Mononuclear cell (primary cell): ENCODE results near the gene MYF6. TPM values are rescaled to one million over a fixed set of nuclear protein-coding genes. Genes with fewer than 3 reads are reported as not detected.

Experiments used
- H3K27me3 ChIP-seq: 2 replicates; pipeline ENCODE4 v1.6.0; 2011; ENCODE audit warnings: low read length, control low read depth; ENCODE audit not compliant: insufficient read depth
- H3K4me1 ChIP-seq: 2 replicates; pipeline ENCODE4 v1.5.1; 2011; ENCODE audit warnings: mild to moderate bottlenecking, low read length, control low read depth; ENCODE audit not compliant: insufficient read depth
- H3K4me3 ChIP-seq: 2 replicates; pipeline ENCODE4 v1.5.1; 2011; ENCODE audit warnings: mild to moderate bottlenecking, low read length, moderate library complexity
- H3K9me3 ChIP-seq: 2 replicates; pipeline ENCODE4 v1.5.1; 2011; ENCODE audit warnings: low read depth, mild to moderate bottlenecking, control low read depth, low read length
- total RNA-seq: library from RNA; depleted of rRNA; stranded (reverse); fragments of >200 nt; gene quantifications from one replicate; pipeline ENCODE4 v1.2.3, GENCODE V29; 2012

Gene MYF6
- total RNA-seq, 1 donor = not detected

DNA sequence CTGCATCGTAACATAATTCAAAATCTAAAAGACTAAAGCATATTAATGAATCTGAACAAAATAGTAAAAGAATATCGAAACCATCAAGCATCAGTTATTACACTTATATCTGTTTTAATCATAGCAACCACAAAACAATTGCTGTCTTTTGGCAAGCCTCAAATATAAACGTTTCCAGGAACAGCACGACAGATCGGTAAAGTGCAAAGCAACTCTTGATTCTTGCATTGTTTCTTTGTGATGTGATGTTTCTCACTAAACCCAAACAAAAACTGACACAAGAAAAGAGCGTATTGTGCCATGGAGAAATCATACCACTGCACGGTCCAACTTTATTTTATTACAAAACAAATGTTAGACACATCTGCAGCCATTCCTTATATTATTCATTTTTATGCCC, 9.2 kb upstream of the MYF6 start:
- no peaks in the 10 kb centered on the region for H3K4me1 ChIP-seq
- H3K27me3 ChIP-seq = no peaks in the 10 kb centered on the region
- no peaks in the 10 kb centered on the region for H3K9me3 ChIP-seq
- no peak overlapping the region for H3K4me3 ChIP-seq

GRCh38 chr12:80698847-80699542, 8.4 kb upstream of the MYF6 start:
- no peaks in the 10 kb centered on the region for H3K27me3 ChIP-seq
- no peaks in the 10 kb centered on the region for H3K9me3 ChIP-seq
- H3K4me1 ChIP-seq = no peaks in the 10 kb centered on the region
- no peak overlapping the region for H3K4me3 ChIP-seq

DNA sequence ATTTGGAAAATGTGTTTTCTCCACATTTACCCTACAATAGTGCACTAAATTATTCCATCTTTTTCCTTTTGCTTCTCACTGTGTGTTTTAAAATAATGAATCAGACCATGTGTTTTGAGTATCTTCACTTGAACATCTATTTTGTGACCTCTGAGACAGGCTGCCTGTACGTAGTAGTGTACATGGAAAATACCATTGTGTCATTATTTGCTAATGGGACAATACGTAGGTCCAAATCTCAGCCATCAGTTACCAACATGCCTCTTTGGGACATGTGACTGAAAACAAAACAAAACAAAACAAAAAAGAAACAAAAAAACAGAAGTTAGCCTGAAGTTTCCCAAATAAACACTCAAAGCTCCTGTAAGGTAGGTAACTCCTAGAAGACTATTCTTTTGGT, 7.1 kb upstream of the MYF6 start:
- Histone ChIP-seq H3K27me3 (no peaks in the 10 kb centered on the region), H3K4me1 (no peaks in the 10 kb centered on the region), H3K9me3 (no peaks in the 10 kb centered on the region), H3K4me3 (no peak overlapping the region)

GRCh38 chr12:80701388-80701787, 6.0 kb upstream of the MYF6 start:
- Histone ChIP-seq H3K4me1 (no peaks in the 10 kb centered on the region), H3K27me3 (no peaks in the 10 kb centered on the region), H3K4me3 (no peak overlapping the region)

GRCh38 chr12:80702889-80703805, 4.3 kb upstream of the MYF6 start:
- Histone ChIP-seq H3K27me3 (peaks cover 8% of the 10 kb centered on the region), H3K9me3 (no peaks in the 10 kb centered on the region), H3K4me3 (no peak overlapping the region), H3K4me1 (no peaks in the 10 kb centered on the region)

More at GRCh38 chr12:80701388-80701787, 6.0 kb upstream of the MYF6 start:
- H3K9me3 ChIP-seq = no peaks in the 10 kb centered on the region

- H3K27me3 ChIP-seq = peaks cover 20% of the 10 kb centered on the region
- no peak overlapping the region for H3K4me3 ChIP-seq
- H3K9me3 ChIP-seq = no peaks in the 10 kb centered on the region
- H3K4me1 ChIP-seq = no peaks in the 10 kb centered on the region
These were observed 3.0 kb upstream of the MYF6 start for GRCh38 chr12:80704420-80704819.

GRCh38 chr12:80707830-80708258, 410 bp downstream of the MYF6 start:
- H3K27me3 ChIP-seq = peaks cover 48% of the 10 kb centered on the region
- H3K9me3 ChIP-seq = no peaks in the 10 kb centered on the region
- H3K4me1 ChIP-seq = no peaks in the 10 kb centered on the region
- H3K4me3 ChIP-seq = no peak overlapping the region

GRCh38 chr12:80708259-80708974, 983 bp downstream of the MYF6 start:
- peaks cover 54% of the 10 kb centered on the region for H3K27me3 ChIP-seq
- H3K9me3 ChIP-seq = no peaks in the 10 kb centered on the region
- H3K4me3 ChIP-seq = no peak overlapping the region
- no peaks in the 10 kb centered on the region for H3K4me1 ChIP-seq

DNA sequence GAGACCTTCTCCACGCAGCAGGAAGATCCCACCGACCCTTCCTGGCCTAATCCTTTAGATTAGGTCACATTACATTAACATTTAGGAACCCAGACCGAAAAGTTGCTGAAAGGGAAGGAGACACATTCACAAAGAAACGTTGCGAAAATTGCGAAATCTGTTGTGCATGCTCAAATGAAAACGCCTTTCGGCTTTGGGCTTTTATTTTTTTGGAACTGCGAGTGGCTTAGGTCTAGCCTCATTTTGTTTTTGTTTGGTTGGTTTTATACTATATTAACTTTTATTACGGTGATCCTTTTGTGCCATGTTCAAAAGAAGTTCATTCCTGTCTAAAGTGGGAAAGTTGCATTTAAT, 1.5 kb downstream of the MYF6 start:
- peaks cover 59% of the 10 kb centered on the region for H3K27me3 ChIP-seq
- H3K4me1 ChIP-seq = no peaks in the 10 kb centered on the region
- no peaks in the 10 kb centered on the region for H3K9me3 ChIP-seq
- no peak overlapping the region for H3K4me3 ChIP-seq

- no peak overlapping the region for H3K4me3 ChIP-seq
- no peaks in the 10 kb centered on the region for H3K9me3 ChIP-seq
- no peaks in the 10 kb centered on the region for H3K4me1 ChIP-seq
- peaks cover 70% of the 10 kb centered on the region for H3K27me3 ChIP-seq
These were observed 2.6 kb downstream of the MYF6 start for GRCh38 chr12:80709811-80710726.

GRCh38 chr12:80710727-80711449, 3.5 kb downstream of the MYF6 start:
- Histone ChIP-seq H3K9me3 (no peaks in the 10 kb centered on the region), H3K4me1 (no peaks in the 10 kb centered on the region), H3K4me3 (no peak overlapping the region), H3K27me3 (peaks cover 78% of the 10 kb centered on the region)

DNA sequence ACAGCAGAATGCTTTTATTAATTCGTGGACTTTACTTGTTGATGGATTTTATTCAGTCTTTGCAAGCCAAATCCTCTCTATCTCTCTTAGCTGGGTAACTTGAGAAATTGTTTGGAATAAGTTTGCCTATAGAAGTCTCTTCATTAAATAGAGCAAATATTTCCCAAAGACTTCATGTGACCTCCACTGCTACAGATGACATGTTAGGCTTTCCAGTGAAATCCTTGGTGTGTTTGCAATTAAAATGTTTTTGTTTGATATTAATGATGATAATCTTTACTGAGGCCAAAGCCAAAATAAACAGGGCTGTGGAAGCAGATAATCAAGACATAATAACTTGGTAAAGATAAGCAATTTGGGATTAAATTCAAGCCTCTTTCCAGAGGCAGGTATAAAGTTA, 4.4 kb downstream of the MYF6 start:
- no peaks in the 10 kb centered on the region for H3K9me3 ChIP-seq
- H3K4me3 ChIP-seq = no peak overlapping the region
- peaks cover 87% of the 10 kb centered on the region for H3K27me3 ChIP-seq
- H3K4me1 ChIP-seq = no peaks in the 10 kb centered on the region

GRCh38 chr12:80712866-80713265, 5.4 kb downstream of the MYF6 start:
- H3K9me3 ChIP-seq = no peaks in the 10 kb centered on the region
- H3K27me3 ChIP-seq = peaks cover 89% of the 10 kb centered on the region
- no peaks in the 10 kb centered on the region for H3K4me1 ChIP-seq
- no peak overlapping the region for H3K4me3 ChIP-seq

- Histone ChIP-seq H3K4me3 (no peak overlapping the region), H3K4me1 (no peaks in the 10 kb centered on the region), H3K27me3 (peaks cover 88% of the 10 kb centered on the region), H3K9me3 (no peaks in the 10 kb centered on the region)
These were observed 6.0 kb downstream of the MYF6 start for GRCh38 chr12:80713419-80713818.
